HEK293T (cell line): ENCODE data around the gene P2RX2.

Experiments
- ARNT ChIP-seq: fragments of 450-650 bp; IDR thresholded peaks from 2 replicates; pipeline ENCODE4 v1.6.1; 2017; ENCODE audit warnings: mild to moderate bottlenecking
- BHLHE40 ChIP-seq: fragments of 450-650 bp; IDR thresholded peaks from 2 replicates; pipeline ENCODE4 v1.6.1; 2016; ENCODE audit warnings: mild to moderate bottlenecking, moderate library complexity, borderline replicate concordance
- CTBP1 ChIP-seq: fragments of 450-650 bp; IDR thresholded peaks from 2 replicates; pipeline ENCODE4 v1.6.1; 2016; ENCODE audit warnings: borderline replicate concordance
- ELF4 ChIP-seq: fragments of 450-650 bp; IDR thresholded peaks from 2 replicates; pipeline ENCODE4 v1.6.1; 2017; ENCODE audit warnings: antibody characterized with exemption
- FOXA1 ChIP-seq: fragments of 450-650 bp; IDR thresholded peaks from 2 replicates; pipeline ENCODE4 v1.6.1; 2016; ENCODE audit warnings: mild to moderate bottlenecking
- FOXK2 ChIP-seq: fragments of 450-650 bp; IDR thresholded peaks from 2 replicates; pipeline ENCODE4 v1.6.1; 2016; ENCODE audit warnings: mild to moderate bottlenecking
- FOXM1 ChIP-seq: fragments of 450-650 bp; IDR thresholded peaks from 2 replicates; pipeline ENCODE4 v1.6.1; 2017; ENCODE audit warnings: mild to moderate bottlenecking, borderline replicate concordance
- HDGF ChIP-seq: fragments of 450-650 bp; IDR thresholded peaks from 2 replicates; pipeline ENCODE4 v1.6.1; 2017; ENCODE audit warnings: antibody characterized with exemption, borderline replicate concordance
- L3MBTL2 ChIP-seq: fragments of 450-650 bp; conservative IDR thresholded peaks from 2 replicates; pipeline ENCODE4 v1.6.1; 2016; ENCODE audit warnings: mild to moderate bottlenecking
- SP1 ChIP-seq: fragments of 450-650 bp; IDR thresholded peaks from 2 replicates; pipeline ENCODE4 v1.6.1; 2017
- SUZ12 ChIP-seq: fragments of 450-650 bp; IDR thresholded peaks from 2 replicates; pipeline ENCODE4 v1.6.1; 2016; ENCODE audit warnings: mild to moderate bottlenecking
- TARDBP ChIP-seq: fragments of 450-650 bp; IDR thresholded peaks from 2 replicates; pipeline ENCODE4 v1.6.1; 2016
- ZNF384 ChIP-seq: fragments of 450-650 bp; IDR thresholded peaks from 2 replicates; pipeline ENCODE4 v1.6.1; 2016

GRCh38 chr12:132662901-132663755 lies 44.6 kb downstream of the P2RX2 start:
- TF ChIP-seq BHLHE40 (no peak), ARNT (no peak), FOXA1 (no peak), ZNF384 (no peak), FOXM1 (no peak), L3MBTL2 (no peak), SP1 (no peak), FOXK2 (no peak), ELF4 (no peak), HDGF (no peak), TARDBP (no peak), CTBP1 (no peak), SUZ12 (no peak)
